ENCODE measurements around the gene PCDHB4.
"Not testable (repeated sequence)": the region's sequence is repeated elsewhere in the genome, so short reads cannot be mapped to it uniquely, and the experiment has no call there.

PCDHB4 gene

GRCh38 chr5:141172381-141173204 is 51.0 kb downstream of the PCDHB4 start, which contains the start of gene PCDHB7:
Gene PCDHB7, plus strand, starts transcription at chr5:141172644. Its CDS starts 192 bp downstream, at chr5:141172836.
- no peak within 1 kb of the TSS for H3K4me3 ChIP-seq (ENCODE audit: low read depth, low read length)
- TF ChIP-seq POLR2A (IDR thresholded peaks at IDR 0.05; ENCODE audit: extremely low read depth, insufficient read length) (no peak), MYC (IDR thresholded peaks at IDR 0.05; ENCODE audit: low read depth, low read length) (no peak), CTCF (IDR thresholded peaks at IDR 0.05; ENCODE audit: low read depth, low read length) (peak; percentile 70)
- peak; percentile 49 for DNase-seq (ENCODE audit: low read depth)

- not testable (repeated sequence) for H3K4me3 ChIP-seq (ENCODE audit: low read depth, low read length)
These were observed 52.9 kb downstream of the PCDHB4 start for GRCh38 chr5:141174291-141175104.

More at GRCh38 chr5:141174291-141175104, 52.9 kb downstream of the PCDHB4 start:
- DNase-seq (ENCODE audit: low read depth), result not testable (repeated sequence)

Data from NB4 (cell line).